Right lobe of liver (tissue), 6 donors: ENCODE data around the gene DELE1. TPM values are rescaled to one million over a fixed set of nuclear protein-coding genes. Genes with fewer than 3 reads are reported as not detected.

Experiments used
- ATAC-seq, 4 donors: fragments of 200-7000 bp; cut with Tn5 transposase; one replicate each; pipeline ENCODE4 v1.9.1; 2020; ENCODE audit warnings: mild to moderate bottlenecking in 4 of 4, moderate library complexity in 4 of 4
- DNase-seq, 3 donors: peaks; one replicate each; pipeline ENCODE4 v3.0.0-alpha.2; 2020
- H3K27ac ChIP-seq, 3 donors: fragments of 200-600 bp; one replicate each; pipeline ENCODE4 v1.8.0; 2022
- H3K27me3 ChIP-seq, 2 donors: fragments of 200-600 bp; one replicate each; pipeline ENCODE4 v1.8.0; 2022
- H3K36me3 ChIP-seq, 4 donors: fragments of 200-600 bp; sonication (generic) in 1 of 4; one replicate each; pipeline versions ENCODE4 v1.5.1 to v1.8.0; 2017 to 2022; ENCODE audit warnings: control low read depth in 1 of 4
- H3K4me1 ChIP-seq, 4 donors: fragments of 200-600 bp; sonication (generic) in 1 of 4; one replicate each; pipeline versions ENCODE4 v1.5.1 to v1.8.0; 2017 to 2022; ENCODE audit warnings: control low read depth in 1 of 4
- H3K4me3 ChIP-seq, 3 donors: fragments of 200-600 bp; one replicate each; pipeline ENCODE4 v1.8.0; 2022
- H3K9me3 ChIP-seq, 4 donors: fragments of 200-600 bp; sonication (generic) in 1 of 4; one replicate each; pipeline versions ENCODE4 v1.5.1 to v1.8.0; 2017 to 2022; ENCODE audit warnings: control low read depth in 1 of 4
- POLR2A ChIP-seq: fragments of 450-650 bp; IDR thresholded peaks from one replicate; pipeline ENCODE4 v1.6.1; 2017; ENCODE audit warnings: antibody characterized with exemption, mild to moderate bottlenecking
- WGBS: methylation state at CpG from one replicate; pipeline ENCODE4 v1.1.6; 2018; ENCODE audit warnings: low coverage, low lambda C conversion rate; ENCODE audit not compliant: insufficient coverage; ENCODE audit errors: missing lambda C conversion rate; 5-methylcytosine and 5-hydroxymethylcytosine counted together
- intact Hi-C, 2 donors: fragments of 100-400 bp; cut with DNase I; formaldehyde crosslinking; loops; one replicate each; pipeline versions ENCODE4 v1.11.2 to v1.14.1; 2022
- total RNA-seq, 6 experiments: library from RNA; depleted of rRNA in 2 of 6; stranded (reverse); fragments of >200 nt in 2 of 6; fragmentation: NEBNext Ultra II Directional in 3 of 6; extraction: Animal tissue kit (Norgen Biotek cat#: 25700) in 3 of 6; gene quantifications; one replicate each; pipeline versions ENCODE4 v1.1.0 to v1.2.4, GENCODE V29; 2016 to 2023
- TF ChIP-seq, protein P1 (sequence below), 4 donors: fragments of 200-600 bp in 3 of 4; fragments of 450-650 bp in 1 of 4; IDR thresholded peaks; one replicate each; pipeline versions ENCODE4 v1.5.1 to v1.8.0; 2016 to 2022; ENCODE audit warnings: antibody characterized with exemption in 4 of 4, mild to moderate bottlenecking in 2 of 4
- donor health status: DM: no; HTN: yes; CAD: no.
- donor health status: DM: no; HTN: no; CAD: no.
- donor health status: DM: no; HTN: no; CAD: no.
- donor health status: DM: no; HTN: yes; CAD: no.
- donor health status: DM: no; HTN: yes; CAD: no.

The DELE1 gene
- total RNA-seq, 6 experiments from 2014 or later: 39.4 to 57.9 (median 43.8) TPM

DNA sequence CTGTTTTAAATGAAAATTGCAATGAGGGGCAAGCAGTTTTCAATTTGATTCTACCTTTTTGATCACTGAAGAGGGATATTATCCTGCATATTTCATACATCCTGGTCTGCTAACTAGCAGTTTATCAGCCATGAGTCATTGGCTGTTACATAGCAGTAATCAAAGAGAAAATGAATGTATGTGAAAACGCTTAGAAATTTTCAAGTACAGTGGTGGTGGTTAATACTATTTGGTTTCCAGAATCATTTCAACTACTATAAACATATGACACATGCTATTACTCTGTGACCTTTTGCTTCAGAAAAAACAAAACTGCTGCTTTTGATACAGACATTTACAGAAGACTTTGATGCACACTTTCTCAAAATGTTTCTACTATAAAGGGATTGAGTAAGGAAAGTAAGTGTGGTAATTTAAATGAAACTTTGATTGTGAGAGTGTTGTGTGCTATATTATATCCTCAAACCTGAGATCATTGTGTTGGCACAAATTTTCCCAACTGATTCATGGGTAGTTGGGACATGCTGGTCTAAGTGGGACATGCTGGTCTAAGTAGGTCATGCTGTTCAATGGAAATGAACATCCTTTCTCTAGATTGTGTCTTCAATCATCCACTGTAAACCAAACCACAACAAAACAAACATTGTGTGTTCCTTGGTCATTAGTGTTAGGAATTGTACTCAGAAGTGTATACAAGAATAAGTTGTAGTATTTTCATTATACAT lies 50.4 kb downstream of the DELE1 start:
- Histone ChIP-seq H3K36me3 (peaks cover 0 to 44% (median 10%) of the 10 kb centered on the region in 4 donors), H3K9me3 (no peaks in the 10 kb centered on the region), H3K4me3 (no peak overlapping the region), H3K27ac (no peak overlapping the region), H3K4me1 (peaks cover 0 to 33% (median 11%) of the 10 kb centered on the region in 4 donors), H3K27me3 (no peaks in the 10 kb centered on the region)
- TF ChIP-seq, protein P1, sequence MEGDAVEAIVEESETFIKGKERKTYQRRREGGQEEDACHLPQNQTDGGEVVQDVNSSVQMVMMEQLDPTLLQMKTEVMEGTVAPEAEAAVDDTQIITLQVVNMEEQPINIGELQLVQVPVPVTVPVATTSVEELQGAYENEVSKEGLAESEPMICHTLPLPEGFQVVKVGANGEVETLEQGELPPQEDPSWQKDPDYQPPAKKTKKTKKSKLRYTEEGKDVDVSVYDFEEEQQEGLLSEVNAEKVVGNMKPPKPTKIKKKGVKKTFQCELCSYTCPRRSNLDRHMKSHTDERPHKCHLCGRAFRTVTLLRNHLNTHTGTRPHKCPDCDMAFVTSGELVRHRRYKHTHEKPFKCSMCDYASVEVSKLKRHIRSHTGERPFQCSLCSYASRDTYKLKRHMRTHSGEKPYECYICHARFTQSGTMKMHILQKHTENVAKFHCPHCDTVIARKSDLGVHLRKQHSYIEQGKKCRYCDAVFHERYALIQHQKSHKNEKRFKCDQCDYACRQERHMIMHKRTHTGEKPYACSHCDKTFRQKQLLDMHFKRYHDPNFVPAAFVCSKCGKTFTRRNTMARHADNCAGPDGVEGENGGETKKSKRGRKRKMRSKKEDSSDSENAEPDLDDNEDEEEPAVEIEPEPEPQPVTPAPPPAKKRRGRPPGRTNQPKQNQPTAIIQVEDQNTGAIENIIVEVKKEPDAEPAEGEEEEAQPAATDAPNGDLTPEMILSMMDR (IDR thresholded peaks at IDR 0.05): no peak
- TF ChIP-seq POLR2A: no peak
- ATAC-seq: no peak
- DNase-seq: no peak
- intact Hi-C loops: no loop called here
- WGBS: 76% methylated on average over 1 of the region's 1 CpG

DNA sequence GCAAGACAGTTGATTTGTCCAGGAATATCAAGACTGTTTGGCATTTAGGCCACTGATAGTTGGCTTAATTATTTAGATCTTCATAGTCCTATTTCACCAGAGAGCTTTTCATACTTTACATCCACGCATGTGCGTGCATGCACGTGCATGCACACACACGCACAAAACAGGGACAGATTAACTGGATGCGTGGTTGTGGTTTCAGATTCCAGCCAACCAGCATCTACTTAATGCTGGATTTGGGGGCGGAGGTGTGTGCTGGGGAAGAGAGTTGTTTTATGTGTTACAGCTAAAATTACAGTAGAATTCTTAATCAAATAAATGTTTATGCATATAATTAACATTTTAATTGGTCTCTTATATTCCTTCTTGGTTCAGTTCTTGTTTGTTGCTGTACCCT lies 52.5 kb downstream of the DELE1 start:
- Histone ChIP-seq H3K36me3 (peaks cover 0 to 61% (median 18%) of the 10 kb centered on the region in 4 donors), H3K27me3 (no peaks in the 10 kb centered on the region), H3K4me1 (peaks cover 0 to 20% (median 2%) of the 10 kb centered on the region in 4 donors), H3K27ac (no peak overlapping the region), H3K4me3 (no peak overlapping the region), H3K9me3 (no peaks in the 10 kb centered on the region)
- TF ChIP-seq POLR2A: no peak
- TF ChIP-seq, protein P1 (IDR thresholded peaks at IDR 0.05): no peak
- DNase-seq: no peak
- WGBS: 96% methylated on average over 6 of the region's 6 CpGs
- ATAC-seq: no peak
- intact Hi-C loops: no loop called here

DNA sequence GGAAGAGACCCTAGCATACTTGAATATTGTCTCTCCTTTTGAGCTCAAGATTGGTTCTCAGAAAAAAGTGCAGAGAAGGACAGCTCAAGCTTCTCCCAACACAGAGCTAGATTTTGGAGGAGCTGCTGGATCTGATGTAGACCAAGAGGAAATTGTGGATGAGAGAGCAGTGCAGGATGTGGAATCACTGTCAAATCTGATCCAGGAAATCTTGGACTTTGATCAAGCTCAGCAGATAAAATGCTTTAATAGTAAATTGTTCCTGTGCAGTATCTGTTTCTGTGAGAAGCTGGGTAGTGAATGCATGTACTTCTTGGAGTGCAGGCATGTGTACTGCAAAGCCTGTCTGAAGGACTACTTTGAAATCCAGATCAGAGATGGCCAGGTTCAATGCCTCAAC lies 54.7 kb downstream of the DELE1 start:
- no peak for DNase-seq
- Histone ChIP-seq H3K27ac (peak overlapping the region in 2 of 3 donors; percentile 0 to 29), H3K27me3 (no peaks in the 10 kb centered on the region), H3K9me3 (no peaks in the 10 kb centered on the region), H3K36me3 (peaks cover 0 to 72% (median 22%) of the 10 kb centered on the region in 4 donors), H3K4me3 (no peak overlapping the region), H3K4me1 (peaks cover 0 to 38% (median 10%) of the 10 kb centered on the region in 4 donors)
- intact Hi-C loops: no loop called here
- peak; percentile 59 to 82 (median 72) for ATAC-seq
- TF ChIP-seq POLR2A: no peak
- TF ChIP-seq, protein P1 (IDR thresholded peaks at IDR 0.05): no peak

DNA sequence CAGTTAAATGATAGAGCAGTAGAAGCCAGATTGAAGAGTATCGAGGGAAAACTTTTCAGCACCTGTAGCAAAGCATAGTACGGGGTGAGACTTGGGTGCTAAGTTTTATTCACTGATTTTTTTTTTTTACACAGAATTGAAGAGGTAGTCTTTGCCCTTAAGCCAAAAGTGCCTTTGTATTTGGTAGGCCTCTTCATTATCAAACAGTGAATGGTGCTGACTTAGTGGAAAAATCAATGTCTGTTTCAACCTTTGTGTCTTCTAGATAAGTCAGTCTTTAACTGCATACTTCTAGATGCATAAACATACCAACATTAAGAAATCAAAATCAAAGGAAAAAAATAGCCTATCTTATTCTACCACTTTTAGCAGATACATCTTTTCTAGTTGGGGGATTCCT lies 59.0 kb downstream of the DELE1 start:
- Histone ChIP-seq H3K27ac (peak overlapping the region in 2 of 3 donors; percentile 9 to 79), H3K4me3 (no peak overlapping the region), H3K9me3 (no peaks in the 10 kb centered on the region), H3K36me3 (peaks cover 0 to 82% (median 31%) of the 10 kb centered on the region in 4 donors), H3K27me3 (no peaks in the 10 kb centered on the region), H3K4me1 (peaks cover 0 to 43% (median 11%) of the 10 kb centered on the region in 4 donors)
- DNase-seq (no peak), ATAC-seq (peak; percentile 64 to 84 (median 72))
- TF ChIP-seq POLR2A: no peak
- TF ChIP-seq, protein P1 (IDR thresholded peaks at IDR 0.05): no peak
- WGBS: 11% methylated on average over 2 of the region's 2 CpGs
- intact Hi-C loops: no loop called here
